Measurements from ENCODE around the gene EIF3C.
"Not testable (repeated sequence)": the region's sequence is repeated elsewhere in the genome, so short reads cannot be mapped to it uniquely, and the experiment has no call there.

DNA sequence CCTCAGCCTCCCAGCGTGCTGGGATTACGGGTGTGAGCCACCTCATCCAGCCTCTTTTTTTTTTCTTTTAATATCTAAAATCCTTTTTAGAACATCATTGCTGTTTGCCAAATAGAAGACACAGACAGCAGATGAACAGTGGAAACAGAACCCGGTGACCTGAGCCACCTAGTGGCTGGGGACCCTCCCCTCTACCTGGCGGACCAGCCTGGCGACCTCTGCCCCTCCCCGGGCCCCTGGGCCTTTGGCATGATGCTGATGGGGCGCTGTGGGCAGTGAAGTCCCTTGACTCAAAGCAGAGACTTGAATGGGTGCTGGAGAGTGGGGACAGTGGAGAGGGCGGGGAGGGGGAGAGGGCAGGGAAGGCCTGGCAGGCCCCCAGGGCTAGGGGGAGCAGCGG, 11.5 kb upstream of the EIF3C start:
- TF ChIP-seq ASH2L (IDR thresholded peaks at IDR 0.05; ENCODE audit: low read length); CHD1 (IDR thresholded peaks at IDR 0.05; ENCODE audit: low read depth, low read length); POLR2A (IDR thresholded peaks at IDR 0.05; ENCODE audit: control extremely low read depth in 1 of 2, low read depth in 2 of 2, low read length in 2 of 2); POLR2AphosphoS5 (IDR thresholded peaks at IDR 0.05; ENCODE audit: low read depth, low read length); JUND (IDR thresholded peaks at IDR 0.05; ENCODE audit: low read length); RNF2 (IDR thresholded peaks at IDR 0.05; ENCODE audit: borderline replicate concordance, low read depth, low read length, missing control alignments, poor library complexity, severe bottlenecking); SP1 (IDR thresholded peaks at IDR 0.05; ENCODE audit: low read depth, low read length); GABPA (IDR thresholded peaks at IDR 0.05; ENCODE audit: borderline replicate concordance, insufficient read depth, low read length); CTBP2 (IDR thresholded peaks at IDR 0.05; ENCODE audit: borderline replicate concordance, insufficient read depth, insufficient read length, low read length); EZH2 (IDR thresholded peaks at IDR 0.05; ENCODE audit: low read depth, low read length, severe bottlenecking); TAF1 (IDR thresholded peaks at IDR 0.05; ENCODE audit: low read depth, low read length): not testable (repeated sequence)
- TF ChIP-seq, protein P1, sequence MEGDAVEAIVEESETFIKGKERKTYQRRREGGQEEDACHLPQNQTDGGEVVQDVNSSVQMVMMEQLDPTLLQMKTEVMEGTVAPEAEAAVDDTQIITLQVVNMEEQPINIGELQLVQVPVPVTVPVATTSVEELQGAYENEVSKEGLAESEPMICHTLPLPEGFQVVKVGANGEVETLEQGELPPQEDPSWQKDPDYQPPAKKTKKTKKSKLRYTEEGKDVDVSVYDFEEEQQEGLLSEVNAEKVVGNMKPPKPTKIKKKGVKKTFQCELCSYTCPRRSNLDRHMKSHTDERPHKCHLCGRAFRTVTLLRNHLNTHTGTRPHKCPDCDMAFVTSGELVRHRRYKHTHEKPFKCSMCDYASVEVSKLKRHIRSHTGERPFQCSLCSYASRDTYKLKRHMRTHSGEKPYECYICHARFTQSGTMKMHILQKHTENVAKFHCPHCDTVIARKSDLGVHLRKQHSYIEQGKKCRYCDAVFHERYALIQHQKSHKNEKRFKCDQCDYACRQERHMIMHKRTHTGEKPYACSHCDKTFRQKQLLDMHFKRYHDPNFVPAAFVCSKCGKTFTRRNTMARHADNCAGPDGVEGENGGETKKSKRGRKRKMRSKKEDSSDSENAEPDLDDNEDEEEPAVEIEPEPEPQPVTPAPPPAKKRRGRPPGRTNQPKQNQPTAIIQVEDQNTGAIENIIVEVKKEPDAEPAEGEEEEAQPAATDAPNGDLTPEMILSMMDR (IDR thresholded peaks at IDR 0.05; ENCODE audit: control extremely low read depth in 1 of 3, insufficient read depth in 1 of 3, low read depth in 1 of 3, low read length in 3 of 3): not testable (repeated sequence)
- TF ChIP-seq, protein P2, sequence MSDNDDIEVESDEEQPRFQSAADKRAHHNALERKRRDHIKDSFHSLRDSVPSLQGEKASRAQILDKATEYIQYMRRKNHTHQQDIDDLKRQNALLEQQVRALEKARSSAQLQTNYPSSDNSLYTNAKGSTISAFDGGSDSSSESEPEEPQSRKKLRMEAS (IDR thresholded peaks at IDR 0.05): not testable (repeated sequence)
